K562 (cell line): ENCODE data around the gene CNKSR3. TPM values are rescaled to one million over a fixed set of nuclear protein-coding genes. Genes with fewer than 3 reads are reported as not detected.

Experiments
- ATAC-seq: fragments of 200-7000 bp; cut with Tn5 transposase; 3 replicates; pipeline ENCODE4 v1.9.1; 2020; ENCODE audit warnings: moderate library complexity
- BruUV-seq: library from RNA; stranded (reverse); fragments of 400-500 nt; replicated peaks from 2 replicates; lab custom pipeline; 2021; lab: Mats Ljungman, UMichigan
- CTCF ChIA-PET: fragments of 300-600 bp; formaldehyde crosslinking; extraction: SDS; loops from one replicate; lab custom pipeline; 2021; ENCODE audit warnings: low intra/inter-chr PET ratio; lab: Yijun Ruan, JAX
- POLR2A ChIA-PET: fragments of 300-600, 350-650 bp; sonication (Branson Sonifier 250); formaldehyde crosslinking; extraction: SDS; loops from one replicate; lab custom pipeline; 2021; ENCODE audit warnings: antibody characterized with exemption, inconsistent platforms; lab: Yijun Ruan, JAX
- DNase-seq, 4 experiments: peaks; one replicate each; pipeline versions ENCODE4 v3.0.0 to v3.0.0-alpha.2; 2011 to 2018; ENCODE audit warnings: low spot score in 3 of 4, mixed read lengths in 3 of 4; ENCODE audit errors: extremely low read depth in 1 of 4
- FAIRE-seq: peaks from 2 replicates; lab custom pipeline; 2011; peaks lifted over from hg19 to GRCh38; lab: Jason Lieb, UNC
- H2AFZ ChIP-seq: 2 replicates; pipeline ENCODE4 v1.6.0; 2011; ENCODE audit warnings: low read depth, low read length, control low read depth, inconsistent platforms
- H3K27ac ChIP-seq: fragments of 200-600 bp; 3 replicates; pipeline ENCODE4 v1.8.0; 2011; ENCODE audit warnings: low read depth, mild to moderate bottlenecking, control low read depth, inconsistent platforms, low read length, moderate library complexity, mixed read lengths; ENCODE audit errors: extremely low read depth
- H3K27me3 ChIP-seq, 2 experiments: fragments of 300-600 bp in 1 of 2; 2 replicates in 1 of 2; 3 replicates in 1 of 2; pipeline versions ENCODE4 v1.6.0 to v1.8.0; 2011; ENCODE audit warnings: inconsistent platforms in 2 of 2, low read length in 2 of 2, mild to moderate bottlenecking in 1 of 2, mixed read lengths in 1 of 2, moderate library complexity in 1 of 2; ENCODE audit not compliant: control insufficient read depth in 2 of 2, insufficient read depth in 2 of 2
- H3K36me3 ChIP-seq: fragments of 300-600 bp; 3 replicates; pipeline ENCODE4 v1.8.0; 2011; ENCODE audit warnings: mild to moderate bottlenecking, low read length, inconsistent platforms; ENCODE audit not compliant: control insufficient read depth, insufficient read depth
- H3K4me1 ChIP-seq, 2 experiments: fragments of 200-600 bp in 1 of 2; replicated peaks in 1 of 2; 2 replicates in 1 of 2; 3 replicates in 1 of 2; pipeline versions ENCODE4 v1.5.1 to v1.8.0; 2011; ENCODE audit warnings: inconsistent platforms in 2 of 2, low read length in 2 of 2, mild to moderate bottlenecking in 1 of 2, mixed read lengths in 1 of 2, moderate library complexity in 1 of 2; ENCODE audit not compliant: control insufficient read depth in 2 of 2, insufficient read depth in 2 of 2
- H3K4me2 ChIP-seq: 2 replicates; pipeline ENCODE4 v1.6.1; 2011; ENCODE audit warnings: low read length, control low read depth, inconsistent platforms, mixed read lengths; ENCODE audit not compliant: insufficient read depth
- H3K4me3 ChIP-seq: fragments of 200-600 bp; sonication (generic), shearing (Covaris generic); 2 replicates; pipeline ENCODE4 v1.5.1; 2016; ENCODE audit warnings: control low read depth, inconsistent platforms
- H3K79me2 ChIP-seq: fragments of 200-600 bp; 3 replicates; pipeline ENCODE4 v1.8.0; 2011; ENCODE audit warnings: low read length, inconsistent platforms; ENCODE audit not compliant: control insufficient read depth, insufficient read depth
- H3K9ac ChIP-seq, 2 experiments: 2 replicates each; pipeline versions ENCODE4 v1.6.0 to v1.6.1; 2011; ENCODE audit warnings: low read depth in 2 of 2, low read length in 2 of 2, control low read depth in 1 of 2, inconsistent platforms in 1 of 2, mild to moderate bottlenecking in 1 of 2, mixed read lengths in 1 of 2; ENCODE audit not compliant: insufficient read depth in 1 of 2
- H3K9me1 ChIP-seq: one replicate; pipeline ENCODE4 v1.6.0; 2011; ENCODE audit warnings: inconsistent platforms, mild to moderate bottlenecking, low read length, moderate library complexity; ENCODE audit not compliant: control insufficient read depth, insufficient read depth
- H3K9me3 ChIP-seq: replicated peaks from 2 replicates; pipeline ENCODE4 v1.5.1; 2011; ENCODE audit warnings: low read depth, low read length, inconsistent platforms; ENCODE audit not compliant: control insufficient read depth, insufficient read depth
- H4K20me1 ChIP-seq: replicated peaks from 2 replicates; pipeline ENCODE4 v1.6.1; 2011; ENCODE audit warnings: low read length, inconsistent platforms, mixed read lengths; ENCODE audit not compliant: control insufficient read depth, insufficient read depth
- ASH1L ChIP-seq: fragments of 450-650 bp; IDR thresholded peaks from 2 replicates; pipeline ENCODE4 v1.6.1; 2018; ENCODE audit warnings: borderline replicate concordance, mild to moderate bottlenecking, low read depth; ENCODE audit not compliant: partially characterized antibody
- FOXK1 ChIP-seq: sonication (generic); formaldehyde crosslinking; IDR thresholded peaks from 2 replicates; pipeline ENCODE4 v1.8.0; 2022; ENCODE audit warnings: missing genetic modification reagents, mild to moderate bottlenecking, borderline replicate concordance
- TARDBP ChIP-seq: fragments of 450-650 bp; IDR thresholded peaks from 2 replicates; pipeline ENCODE4 v1.6.1; 2016
- XRCC5 ChIP-seq: fragments of 200-400 bp; formaldehyde crosslinking; IDR thresholded peaks from 2 replicates; pipeline ENCODE4 v1.6.1; 2017; ENCODE audit warnings: low read depth, mild to moderate bottlenecking, low read length
- ZZZ3 ChIP-seq: fragments of 450-650 bp; IDR thresholded peaks from 2 replicates; pipeline ENCODE4 v1.6.1; 2016; ENCODE audit warnings: antibody characterized with exemption, mild to moderate bottlenecking, moderate library complexity
- WGBS: fragments of 100-300 bp; shearing (Covaris generic); methylation state at CpG from one replicate; pipeline ENCODE4 v1.1.6; 2016; ENCODE audit warnings: low coverage, mixed read lengths; ENCODE audit not compliant: insufficient coverage; ENCODE audit errors: missing lambda C conversion rate; 5-methylcytosine and 5-hydroxymethylcytosine counted together
- in situ Hi-C: fragments of 300-500 bp; cut with MboI; formaldehyde crosslinking; loops from 4 replicates; pipeline ENCODE4 v1.15.0; 2018; ENCODE audit warnings: inconsistent platforms, mixed read lengths
- intact Hi-C: fragments of 100-400 bp; cut with micrococcal nuclease; formaldehyde crosslinking; loops from 2 replicates; pipeline ENCODE4 v1.14.2; 2022
- polyA plus RNA-seq, 8 experiments: library from polyadenylated mRNA; depleted of rRNA in 4 of 8; stranded (reverse) in 5 of 8; unstranded in 3 of 8; fragments of >200 nt; fragmentation: Nextera tagmentation in 2 of 8; fragmentation: Illumina TruSeq in 1 of 8; extraction: Ambion mirVana in 2 of 8; extraction: Trizol in 1 of 8; gene quantifications; 2 replicates each; pipeline versions ENCODE4 v1.2.1 to v1.2.3, GENCODE V29; 2011 to 2014; ENCODE audit warnings: inconsistent platforms in 1 of 8, missing spikeins in 1 of 8
- total RNA-seq, 7 experiments: library from RNA; depleted of rRNA in 6 of 7; stranded (reverse); fragments of >200 nt in 6 of 7; fragmentation: Illumina TruSeq in 2 of 7; extraction: Trizol in 2 of 7; gene quantifications; 2 replicates each; pipeline versions ENCODE4 v1.2.1 to v1.2.3, GENCODE V29; 2011 to 2021; ENCODE audit warnings: low replicate concordance in 1 of 7
- TF ChIP-seq, protein P1 (sequence below), 2 experiments: fragments of 200-800 bp in 1 of 2; sonication (Bioruptor generic) in 1 of 2; sonication (generic) in 1 of 2; formaldehyde crosslinking in 1 of 2; IDR thresholded peaks in 1 of 2; conservative IDR thresholded peaks in 1 of 2; 2 replicates each; pipeline versions ENCODE4 v1.5.0 to v1.6.1; 2016 to 2020; ENCODE audit warnings: missing compliant biosample characterization in 1 of 2, missing genetic modification characterization in 1 of 2, missing genetic modification reagents in 1 of 2

The CNKSR3 gene
- total and polyA plus RNA-seq, 9 of the 15 experiments (the other 6 are each of a cell fraction or from before 2014, with no cell fraction given), result 4.5 to 29.6 (median 9.5) TPM

DNA sequence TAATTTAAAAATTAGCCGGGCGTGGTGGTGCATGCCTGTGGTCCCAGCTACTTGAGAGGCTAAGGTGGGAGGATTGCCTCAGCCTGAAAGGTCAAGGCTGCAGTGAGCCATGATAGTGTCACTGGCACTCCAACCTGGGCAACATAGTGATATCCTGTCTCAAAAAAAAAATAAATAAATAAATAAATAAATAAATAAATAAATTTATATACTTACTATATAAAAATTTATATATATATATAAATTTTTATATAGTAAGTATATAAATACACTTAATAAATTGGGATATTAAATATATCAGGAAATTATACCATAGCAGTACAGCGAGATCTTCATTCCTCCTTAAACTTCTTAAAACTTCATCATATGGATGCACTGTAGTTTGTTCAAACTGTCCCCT, 130.9 kb downstream of the CNKSR3 start:
- no TSS peak for BruUV-seq
- Histone ChIP-seq H3K4me1 (peaks cover 0 to 5% of the 10 kb centered on the region in 2 experiments; a peak in 2 of 5 replicates), H3K79me2 (no peaks in the 10 kb centered on the region), H3K9ac (no peak overlapping the region), H3K9me1 (no peaks in the 10 kb centered on the region), H3K9me3 (no peaks in the 10 kb centered on the region), H3K36me3 (no peaks in the 10 kb centered on the region), H4K20me1 (0 out of 2 replicates have a peak, but pooled peaks cover 3% of the 10 kb centered on the region), H3K27me3 (peaks cover 4 to 6% of the 10 kb centered on the region in 2 experiments; a peak in 4 of 5 replicates), H3K27ac (no peak overlapping the region), H3K4me3 (no peak overlapping the region)
- intact Hi-C loops, result loop anchor here (10.0 kb wide), 1 partner anchor 1355 kb away; no protein-coding TSS in a partner anchor
- FAIRE-seq (no peak), ATAC-seq (no peak)
- POLR2A ChIA-PET, result no interaction called here
- 38% methylated on average over 3 of the region's 3 CpGs for WGBS
- TF ChIP-seq TARDBP (no peak), ASH1L (no peak), FOXK1 (CRISPR knock-in tag) (no peak), XRCC5 (no peak), ZZZ3 (no peak)
- TF ChIP-seq, protein P1, sequence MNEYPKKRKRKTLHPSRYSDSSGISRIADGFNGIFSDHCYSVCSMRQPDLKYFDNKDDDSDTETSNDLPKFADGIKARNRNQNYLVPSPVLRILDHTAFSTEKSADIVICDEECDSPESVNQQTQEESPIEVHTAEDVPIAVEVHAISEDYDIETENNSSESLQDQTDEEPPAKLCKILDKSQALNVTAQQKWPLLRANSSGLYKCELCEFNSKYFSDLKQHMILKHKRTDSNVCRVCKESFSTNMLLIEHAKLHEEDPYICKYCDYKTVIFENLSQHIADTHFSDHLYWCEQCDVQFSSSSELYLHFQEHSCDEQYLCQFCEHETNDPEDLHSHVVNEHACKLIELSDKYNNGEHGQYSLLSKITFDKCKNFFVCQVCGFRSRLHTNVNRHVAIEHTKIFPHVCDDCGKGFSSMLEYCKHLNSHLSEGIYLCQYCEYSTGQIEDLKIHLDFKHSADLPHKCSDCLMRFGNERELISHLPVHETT (CRISPR knock-in tag; conservative IDR thresholded peaks at IDR 0.05 in 1 of 2, IDR thresholded peaks at IDR 0.05 in 1 of 2), result no peak
- TF ChIP-seq, all 486 proteins: peak for 0
- DNase-seq, result no peak
- no peak overlapping the region for H3K4me2 ChIP-seq
- CTCF ChIA-PET, result no interaction called here
- in situ Hi-C loops, result no loop called here
- H2AFZ ChIP-seq, result no peak overlapping the region
